Measurements from ENCODE around the gene LCOR. TPM values are rescaled to one million over a fixed set of nuclear protein-coding genes. Genes with fewer than 3 reads are reported as not detected.

Gene LCOR
- total RNA-seq, 6 experiments from 2014 or later, result 26.5 to 32.6 (median 29.3) TPM

DNA sequence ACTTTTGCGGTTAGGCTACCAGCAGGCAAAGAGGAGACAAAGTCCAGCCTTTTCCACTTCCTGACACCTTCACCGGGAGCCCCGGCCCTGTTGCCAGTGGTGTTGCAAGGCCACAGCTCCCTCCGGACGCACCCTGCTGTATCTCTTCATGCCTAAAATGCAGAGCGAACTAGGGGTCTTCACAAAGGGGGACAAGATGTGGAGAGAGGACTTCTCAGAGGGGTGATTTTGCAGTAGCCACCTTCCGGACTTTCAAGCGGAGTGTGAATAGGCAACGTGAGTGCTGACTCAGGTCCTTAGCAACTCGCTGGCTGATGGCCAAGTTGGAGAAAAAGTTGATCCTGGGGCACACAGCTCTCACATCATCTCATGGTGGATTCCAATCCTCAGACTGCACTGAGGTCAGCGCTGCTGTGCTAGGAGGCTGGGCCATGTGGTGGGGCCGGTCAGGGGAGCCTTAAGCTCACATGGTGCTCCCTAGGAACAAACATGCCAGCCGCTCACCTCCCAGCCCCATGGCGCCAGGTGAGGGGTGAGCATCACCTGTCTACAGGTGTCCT is 166.3 kb downstream of the LCOR start:
- Mint-ChIP-seq H3K27me3 (ENCODE audit: insufficient read depth) (peaks cover 2% of the 10 kb centered on the region; the same call in 1 of the 2 replicates), H3K4me3 (no peak overlapping the region), H3K9me3 (no peaks in the 10 kb centered on the region), H3K36me3 (ENCODE audit: low read depth) (no peaks in the 10 kb centered on the region), H3K4me1 (ENCODE audit: low read depth) (peaks cover 17% of the 10 kb centered on the region), H3K27ac (no peak overlapping the region)
- no peak for TF ChIP-seq CTCF (IDR thresholded peaks at IDR 0.05)
- DNase-seq, result peak; percentile 45

DNA sequence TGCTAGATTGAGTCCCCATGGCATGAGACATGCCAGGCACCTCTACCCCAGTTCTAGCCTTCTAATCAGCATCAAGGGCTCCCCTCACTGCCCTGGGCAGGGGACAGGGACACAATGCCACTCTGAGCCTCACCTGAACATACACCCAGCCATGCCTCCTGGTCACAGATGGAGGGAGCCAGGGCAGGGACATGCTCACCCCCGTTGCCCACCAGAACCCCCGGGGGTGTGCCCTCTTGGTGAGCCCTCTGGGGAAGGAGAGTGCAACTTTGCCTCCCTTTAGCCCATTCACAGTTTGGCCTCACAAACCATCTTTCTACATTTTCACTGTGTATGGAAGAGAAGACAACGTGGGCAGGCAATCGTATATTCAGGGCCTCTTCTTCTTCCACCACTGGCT is 167.2 kb downstream of the LCOR start:
- no peak for TF ChIP-seq CTCF (IDR thresholded peaks at IDR 0.05)

GRCh38 chr10:96999987-97000386 is 167.9 kb downstream of the LCOR start:
- no peak overlapping the region for H3K27ac Mint-ChIP-seq
- H3K4me1 Mint-ChIP-seq (ENCODE audit: low read depth), result peaks cover 17% of the 10 kb centered on the region
- H3K9me3 Mint-ChIP-seq, result no peaks in the 10 kb centered on the region
- no peak for TF ChIP-seq CTCF (IDR thresholded peaks at IDR 0.05)
- H3K4me3 Mint-ChIP-seq, result no peak overlapping the region
- DNase-seq, result no peak
- H3K36me3 Mint-ChIP-seq (ENCODE audit: low read depth), result no peaks in the 10 kb centered on the region
- H3K27me3 Mint-ChIP-seq (ENCODE audit: insufficient read depth), result peaks cover 4% of the 10 kb centered on the region; the same call in 1 of the 2 replicates

More for the DNA sequence above, 167.2 kb downstream of the LCOR start:
- DNase-seq, result no peak
- Mint-ChIP-seq H3K4me1 (ENCODE audit: low read depth) (peaks cover 17% of the 10 kb centered on the region), H3K36me3 (ENCODE audit: low read depth) (no peaks in the 10 kb centered on the region), H3K4me3 (no peak overlapping the region), H3K9me3 (no peaks in the 10 kb centered on the region), H3K27ac (no peak overlapping the region), H3K27me3 (ENCODE audit: insufficient read depth) (peaks cover 2% of the 10 kb centered on the region; the same call in 1 of the 2 replicates)

- Mint-ChIP-seq H3K4me1 (ENCODE audit: low read depth) (peaks cover 19% of the 10 kb centered on the region), H3K4me3 (no peak overlapping the region), H3K27me3 (ENCODE audit: insufficient read depth) (peaks cover 6% of the 10 kb centered on the region), H3K36me3 (ENCODE audit: low read depth) (no peaks in the 10 kb centered on the region), H3K9me3 (no peaks in the 10 kb centered on the region; the same call in 1 of the 2 replicates), H3K27ac (no peak overlapping the region)
- DNase-seq, result no peak
- TF ChIP-seq CTCF (IDR thresholded peaks at IDR 0.05), result peak; percentile 39; the same call in 1 of the 2 replicates
Observed at GRCh38 chr10:97000487-97001182, 168.5 kb downstream of the LCOR start.

- Mint-ChIP-seq H3K27ac (no peak overlapping the region), H3K4me1 (ENCODE audit: low read depth) (peaks cover 13% of the 10 kb centered on the region), H3K9me3 (peaks cover under 1% of the 10 kb centered on the region), H3K27me3 (ENCODE audit: insufficient read depth) (peaks cover 9% of the 10 kb centered on the region), H3K4me3 (no peak overlapping the region), H3K36me3 (ENCODE audit: low read depth) (no peaks in the 10 kb centered on the region)
- no peak for DNase-seq
- TF ChIP-seq CTCF (IDR thresholded peaks at IDR 0.05), result no peak
Observed at GRCh38 chr10:97001183-97001991, 169.3 kb downstream of the LCOR start.

Data from HFFc6 (cell line).